Measurements from ENCODE around the gene NDUFAF8. TPM values are rescaled to one million over a fixed set of nuclear protein-coding genes. Genes with fewer than 3 reads are reported as not detected.

Gene NDUFAF8
- total RNA-seq, 2 experiments from 2014 or later = 34.6 to 38.6 TPM

DNA sequence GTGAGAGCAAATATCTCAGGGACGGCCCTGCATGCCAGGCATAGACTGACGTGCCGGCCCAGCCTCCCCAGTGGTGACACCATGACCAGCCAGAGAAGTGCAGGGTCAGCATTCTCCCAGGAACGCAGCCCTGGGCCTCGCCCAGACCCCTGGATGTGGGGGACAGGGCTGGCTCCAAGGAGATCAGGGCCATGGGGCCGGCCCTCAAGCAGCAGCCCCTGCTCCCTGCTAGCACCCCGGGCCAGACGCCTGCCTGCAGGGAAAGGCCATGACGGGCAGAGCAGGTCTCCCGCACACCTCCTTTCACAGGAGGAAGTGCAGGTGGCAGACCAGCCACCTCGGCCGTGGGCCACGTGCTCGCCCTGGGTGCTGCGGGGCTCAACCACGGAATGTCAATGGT lies 9.5 kb downstream of the NDUFAF8 start:
- Mint-ChIP-seq H3K27ac (no peak overlapping the region), H3K27me3 (no peaks in the 10 kb centered on the region), H3K9me3 (no peaks in the 10 kb centered on the region), H3K4me1 (ENCODE audit: low read depth) (peaks cover 7% of the 10 kb centered on the region), H3K36me3 (ENCODE audit: low read depth) (peaks cover 18% of the 10 kb centered on the region), H3K4me3 (no peak overlapping the region)
- peaks cover 40% of the 10 kb centered on the region for H3K36me3 ChIP-seq (ENCODE audit: insufficient read depth, low read length)
- TF ChIP-seq, protein P1, sequence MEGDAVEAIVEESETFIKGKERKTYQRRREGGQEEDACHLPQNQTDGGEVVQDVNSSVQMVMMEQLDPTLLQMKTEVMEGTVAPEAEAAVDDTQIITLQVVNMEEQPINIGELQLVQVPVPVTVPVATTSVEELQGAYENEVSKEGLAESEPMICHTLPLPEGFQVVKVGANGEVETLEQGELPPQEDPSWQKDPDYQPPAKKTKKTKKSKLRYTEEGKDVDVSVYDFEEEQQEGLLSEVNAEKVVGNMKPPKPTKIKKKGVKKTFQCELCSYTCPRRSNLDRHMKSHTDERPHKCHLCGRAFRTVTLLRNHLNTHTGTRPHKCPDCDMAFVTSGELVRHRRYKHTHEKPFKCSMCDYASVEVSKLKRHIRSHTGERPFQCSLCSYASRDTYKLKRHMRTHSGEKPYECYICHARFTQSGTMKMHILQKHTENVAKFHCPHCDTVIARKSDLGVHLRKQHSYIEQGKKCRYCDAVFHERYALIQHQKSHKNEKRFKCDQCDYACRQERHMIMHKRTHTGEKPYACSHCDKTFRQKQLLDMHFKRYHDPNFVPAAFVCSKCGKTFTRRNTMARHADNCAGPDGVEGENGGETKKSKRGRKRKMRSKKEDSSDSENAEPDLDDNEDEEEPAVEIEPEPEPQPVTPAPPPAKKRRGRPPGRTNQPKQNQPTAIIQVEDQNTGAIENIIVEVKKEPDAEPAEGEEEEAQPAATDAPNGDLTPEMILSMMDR (IDR thresholded peaks at IDR 0.05) = no peak
- DNase-seq (no peak), ATAC-seq (ENCODE audit: poor library complexity) (no peak)
- no peaks in the 10 kb centered on the region for H3K9me3 ChIP-seq (ENCODE audit: control insufficient read depth in 1 of 2, insufficient read depth in 1 of 2, low read length in 2 of 2)
- no peak overlapping the region for H3K4me3 ChIP-seq (ENCODE audit: low read length)
- no peak overlapping the region for H3K27ac ChIP-seq (ENCODE audit: low read depth in 1 of 2, low read length in 2 of 2)
- no peaks in the 10 kb centered on the region for H3K27me3 ChIP-seq (ENCODE audit: control insufficient read depth in 1 of 2, insufficient read depth in 2 of 2, low read length in 2 of 2)
- intact Hi-C loops (cut with DNase I, micrococcal nuclease) = no loop called here
- CTCF ChIA-PET = no interaction called here
- POLR2A ChIA-PET = no interaction called here
- H3K4me1 ChIP-seq (ENCODE audit: insufficient read depth, low read length) = no peaks in the 10 kb centered on the region

DNA sequence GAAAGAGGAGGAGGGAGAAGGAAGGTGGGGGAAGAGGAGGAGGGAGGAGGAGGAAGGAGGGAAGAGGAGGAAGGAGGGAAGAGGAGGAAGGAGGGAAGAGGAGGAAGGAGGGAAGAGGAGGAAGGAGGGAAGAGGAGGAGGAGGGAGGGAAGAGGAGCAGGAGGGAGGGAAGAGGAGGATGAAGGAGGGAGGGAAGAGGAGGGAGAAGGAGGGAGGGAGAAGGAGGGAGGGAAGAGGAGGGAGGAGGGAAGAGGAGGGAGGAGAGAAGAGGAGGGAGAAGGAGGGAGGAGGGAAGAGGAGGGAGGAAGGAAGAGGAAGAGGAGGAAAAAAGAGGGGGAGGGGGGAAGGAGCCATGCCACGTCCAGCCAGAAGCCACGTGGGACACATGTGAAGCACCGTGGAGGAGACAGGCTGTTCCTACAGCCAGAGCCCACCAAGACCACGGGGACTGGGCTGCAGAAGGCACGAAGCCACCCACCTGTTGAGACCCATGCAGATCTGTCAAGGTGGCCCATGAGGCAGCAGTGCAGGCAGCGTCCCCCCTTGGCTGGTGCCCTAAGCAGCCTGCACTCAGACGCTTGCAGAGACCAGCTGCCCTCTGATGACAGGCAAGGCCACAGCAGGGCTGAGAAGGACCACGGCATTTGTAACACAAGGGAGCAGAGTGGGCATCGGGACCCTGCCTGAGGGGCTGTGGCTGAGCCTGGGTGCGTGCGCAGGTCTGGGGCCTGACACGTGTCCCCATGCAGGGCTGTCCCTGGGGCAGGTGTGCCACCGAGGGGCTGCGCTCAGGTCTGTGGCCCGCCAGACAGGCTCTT lies 10.3 kb downstream of the NDUFAF8 start:
- Histone ChIP-seq H3K4me3 (ENCODE audit: low read length) (no peak overlapping the region), H3K27me3 (ENCODE audit: control insufficient read depth in 1 of 2, insufficient read depth in 2 of 2, low read length in 2 of 2) (no peaks in the 10 kb centered on the region), H3K9me3 (ENCODE audit: control insufficient read depth in 1 of 2, insufficient read depth in 1 of 2, low read length in 2 of 2) (no peaks in the 10 kb centered on the region), H3K36me3 (ENCODE audit: insufficient read depth, low read length) (peaks cover 40% of the 10 kb centered on the region), H3K27ac (ENCODE audit: low read depth in 1 of 2, low read length in 2 of 2) (no peak overlapping the region), H3K4me1 (ENCODE audit: insufficient read depth, low read length) (no peaks in the 10 kb centered on the region)
- Mint-ChIP-seq H3K27ac (no peak overlapping the region), H3K4me3 (no peak overlapping the region), H3K9me3 (no peaks in the 10 kb centered on the region), H3K4me1 (ENCODE audit: low read depth) (peaks cover 11% of the 10 kb centered on the region), H3K27me3 (no peaks in the 10 kb centered on the region), H3K36me3 (ENCODE audit: low read depth) (peaks cover 23% of the 10 kb centered on the region)
- ChIA-PET CTCF (no interaction called here), POLR2A (no interaction called here)
- intact Hi-C loops (cut with DNase I, micrococcal nuclease) = loop anchor here in 1 of 2 experiments (5.0 kb wide), 1 partner anchor 48 kb away; the partner anchor contains the start of gene SLC38A10
- TF ChIP-seq, protein P1 (IDR thresholded peaks at IDR 0.05) = no peak
- peak in 2 of 14 experiments; percentile 35 to 67 for DNase-seq
- no peak for ATAC-seq (ENCODE audit: poor library complexity)

DNA sequence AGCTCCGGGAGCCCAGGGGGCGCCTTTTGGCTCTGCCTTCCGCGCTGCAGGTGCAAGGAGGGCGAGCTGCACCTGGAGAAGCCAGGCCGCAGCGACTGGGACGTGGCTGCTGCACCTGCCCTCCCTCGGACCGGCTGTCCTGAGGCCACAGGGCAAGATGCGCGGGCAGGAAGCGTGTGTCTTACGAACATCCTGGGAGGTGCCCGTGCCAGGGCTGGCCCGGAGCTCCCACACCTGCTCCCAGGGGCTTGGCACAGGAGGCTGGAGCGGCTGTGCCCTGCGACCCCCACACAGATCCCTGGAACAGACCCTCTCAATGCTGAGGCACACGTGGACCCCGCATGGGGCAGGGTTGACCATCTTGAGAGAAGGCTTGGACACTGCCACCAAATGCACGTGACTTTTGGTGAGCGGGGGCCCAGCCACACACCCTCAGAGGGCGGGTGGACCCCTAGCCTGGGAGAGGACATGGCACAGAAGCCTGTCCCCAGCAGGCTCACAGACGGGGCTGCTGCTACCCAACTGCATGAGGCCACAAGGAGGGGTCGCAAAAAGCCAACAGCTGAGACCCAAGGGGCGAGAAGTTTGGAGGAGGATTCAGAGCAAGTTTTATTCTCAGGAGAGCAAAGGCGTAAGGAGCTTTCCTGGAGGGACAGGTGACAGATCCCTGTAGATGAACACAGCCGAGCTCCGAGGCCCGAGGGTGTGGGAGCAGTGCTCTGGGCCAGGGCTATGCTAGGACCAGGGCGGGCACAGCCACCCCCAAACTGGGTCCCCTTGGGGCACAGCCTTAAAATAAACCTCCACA lies 11.4 kb downstream of the NDUFAF8 start:
- no peak overlapping the region for H3K4me3 ChIP-seq (ENCODE audit: low read length)
- Mint-ChIP-seq H3K27ac (no peak overlapping the region), H3K27me3 (no peaks in the 10 kb centered on the region), H3K9me3 (no peaks in the 10 kb centered on the region), H3K36me3 (ENCODE audit: low read depth) (peaks cover 23% of the 10 kb centered on the region), H3K4me1 (ENCODE audit: low read depth) (peaks cover 11% of the 10 kb centered on the region), H3K4me3 (no peak overlapping the region)
- H3K36me3 ChIP-seq (ENCODE audit: insufficient read depth, low read length) = peaks cover 40% of the 10 kb centered on the region
- no peaks in the 10 kb centered on the region for H3K4me1 ChIP-seq (ENCODE audit: insufficient read depth, low read length)
- TF ChIP-seq, protein P1 (IDR thresholded peaks at IDR 0.05) = no peak
- ChIA-PET POLR2A (interaction anchor here (0.7 kb wide), 1 partner anchor 11 kb away, joined by 3 read pairs; the partner anchor contains the start of gene NDUFAF8), CTCF (no interaction called here)
- ATAC-seq (ENCODE audit: poor library complexity) (no peak), DNase-seq (no peak)
- H3K9me3 ChIP-seq (ENCODE audit: control insufficient read depth in 1 of 2, insufficient read depth in 1 of 2, low read length in 2 of 2) = no peaks in the 10 kb centered on the region
- intact Hi-C loops (cut with DNase I, micrococcal nuclease) = loop anchor here in 1 of 2 experiments (5.0 kb wide), 1 partner anchor 47 kb away; the partner anchor contains the start of gene SLC38A10
- no peaks in the 10 kb centered on the region for H3K27me3 ChIP-seq (ENCODE audit: control insufficient read depth in 1 of 2, insufficient read depth in 2 of 2, low read length in 2 of 2)
- no peak overlapping the region for H3K27ac ChIP-seq (ENCODE audit: low read depth in 1 of 2, low read length in 2 of 2)

All from CD4-positive, alpha-beta T cell (primary cell).